ENCODE measurements around the gene MTM1. TPM values are rescaled to one million over a fixed set of nuclear protein-coding genes. Genes with fewer than 3 reads are reported as not detected.
A peak's percentile ranks its signal among the peaks of the same experiment; 100 is the strongest.

Gene MTM1
- total RNA-seq, 1 experiment from 2014 or later: 15.8 TPM

GRCh38 chrX:150533863-150534262, 34.6 kb upstream of the MTM1 start:
- Histone ChIP-seq H3K4me1 (ENCODE audit: low read length) (peaks cover 15% of the 10 kb centered on the region), H3K9me2 (replicated peaks; ENCODE audit: insufficient read depth, low read length) (no peaks in the 10 kb centered on the region), H3K27ac (ENCODE audit: low read length) (no peak overlapping the region), H3K79me2 (ENCODE audit: low read length) (no peaks in the 10 kb centered on the region), H3K36me3 (ENCODE audit: insufficient read depth, low read length) (no peaks in the 10 kb centered on the region), H2AFZ (ENCODE audit: low read length) (no peak overlapping the region), H4K20me1 (ENCODE audit: insufficient read depth, low read depth, low read length) (no peaks in the 10 kb centered on the region), H3K4me3 (ENCODE audit: low read length) (no peak overlapping the region), H3K4me2 (ENCODE audit: low read depth, low read length, poor library complexity, severe bottlenecking) (no peak overlapping the region), H3K9ac (ENCODE audit: low read length) (no peak overlapping the region), H3K27me3 (ENCODE audit: low read length) (no peaks in the 10 kb centered on the region; the same call in 1 of the 2 replicates), H3K9me3 (ENCODE audit: low read length) (no peaks in the 10 kb centered on the region)
- DNase-seq: no peak

GRCh38 chrX:150536455-150537116, 31.8 kb upstream of the MTM1 start:
- Histone ChIP-seq H3K27me3 (ENCODE audit: low read length) (no peaks in the 10 kb centered on the region; the same call in 1 of the 2 replicates), H3K4me2 (ENCODE audit: low read depth, low read length, poor library complexity, severe bottlenecking) (no peak overlapping the region), H3K9me3 (ENCODE audit: low read length) (no peaks in the 10 kb centered on the region), H3K79me2 (ENCODE audit: low read length) (no peaks in the 10 kb centered on the region), H3K27ac (ENCODE audit: low read length) (no peak overlapping the region), H3K36me3 (ENCODE audit: insufficient read depth, low read length) (no peaks in the 10 kb centered on the region), H3K9me2 (replicated peaks; ENCODE audit: insufficient read depth, low read length) (no peaks in the 10 kb centered on the region), H3K4me1 (ENCODE audit: low read length) (peaks cover 15% of the 10 kb centered on the region), H3K9ac (ENCODE audit: low read length) (no peak overlapping the region), H4K20me1 (ENCODE audit: insufficient read depth, low read depth, low read length) (no peaks in the 10 kb centered on the region), H3K4me3 (ENCODE audit: low read length) (no peak overlapping the region), H2AFZ (ENCODE audit: low read length) (no peak overlapping the region)
- DNase-seq: peak; percentile 72

GRCh38 chrX:150537851-150538250, 30.6 kb upstream of the MTM1 start:
- Histone ChIP-seq H3K9ac (ENCODE audit: low read length) (no peak overlapping the region), H3K9me3 (ENCODE audit: low read length) (no peaks in the 10 kb centered on the region), H2AFZ (ENCODE audit: low read length) (no peak overlapping the region), H3K79me2 (ENCODE audit: low read length) (no peaks in the 10 kb centered on the region), H3K27me3 (ENCODE audit: low read length) (no peaks in the 10 kb centered on the region; the same call in 1 of the 2 replicates), H4K20me1 (ENCODE audit: insufficient read depth, low read depth, low read length) (no peaks in the 10 kb centered on the region), H3K4me1 (ENCODE audit: low read length) (peaks cover 18% of the 10 kb centered on the region), H3K27ac (ENCODE audit: low read length) (no peak overlapping the region), H3K4me2 (ENCODE audit: low read depth, low read length, poor library complexity, severe bottlenecking) (no peak overlapping the region), H3K36me3 (ENCODE audit: insufficient read depth, low read length) (no peaks in the 10 kb centered on the region), H3K4me3 (ENCODE audit: low read length) (no peak overlapping the region), H3K9me2 (replicated peaks; ENCODE audit: insufficient read depth, low read length) (no peaks in the 10 kb centered on the region)
- DNase-seq: no peak

GRCh38 chrX:150540965-150541364, 27.5 kb upstream of the MTM1 start:
- Histone ChIP-seq H3K9me2 (replicated peaks; ENCODE audit: insufficient read depth, low read length) (no peaks in the 10 kb centered on the region), H3K4me3 (ENCODE audit: low read length) (no peak overlapping the region), H3K4me1 (ENCODE audit: low read length) (peaks cover 30% of the 10 kb centered on the region), H3K27me3 (ENCODE audit: low read length) (no peaks in the 10 kb centered on the region; the same call in 1 of the 2 replicates), H3K36me3 (ENCODE audit: insufficient read depth, low read length) (no peaks in the 10 kb centered on the region), H3K27ac (ENCODE audit: low read length) (no peak overlapping the region), H3K4me2 (ENCODE audit: low read depth, low read length, poor library complexity, severe bottlenecking) (no peak overlapping the region), H3K9me3 (ENCODE audit: low read length) (no peaks in the 10 kb centered on the region), H3K79me2 (ENCODE audit: low read length) (no peaks in the 10 kb centered on the region), H4K20me1 (ENCODE audit: insufficient read depth, low read depth, low read length) (no peaks in the 10 kb centered on the region), H2AFZ (ENCODE audit: low read length) (no peak overlapping the region), H3K9ac (ENCODE audit: low read length) (no peak overlapping the region)
- DNase-seq: no peak

GRCh38 chrX:150542846-150543229, 25.6 kb upstream of the MTM1 start:
- Histone ChIP-seq H3K4me3 (ENCODE audit: low read length) (no peak overlapping the region), H4K20me1 (ENCODE audit: insufficient read depth, low read depth, low read length) (no peaks in the 10 kb centered on the region), H3K9me2 (replicated peaks; ENCODE audit: insufficient read depth, low read length) (no peaks in the 10 kb centered on the region), H3K4me1 (ENCODE audit: low read length) (peaks cover 33% of the 10 kb centered on the region), H3K9ac (ENCODE audit: low read length) (no peak overlapping the region), H3K9me3 (ENCODE audit: low read length) (no peaks in the 10 kb centered on the region), H3K36me3 (ENCODE audit: insufficient read depth, low read length) (no peaks in the 10 kb centered on the region), H3K79me2 (ENCODE audit: low read length) (no peaks in the 10 kb centered on the region), H3K4me2 (ENCODE audit: low read depth, low read length, poor library complexity, severe bottlenecking) (no peak overlapping the region), H3K27me3 (ENCODE audit: low read length) (no peaks in the 10 kb centered on the region; the same call in 1 of the 2 replicates), H2AFZ (ENCODE audit: low read length) (no peak overlapping the region), H3K27ac (ENCODE audit: low read length) (no peak overlapping the region)
- no peak for DNase-seq

- Histone ChIP-seq H3K9me3 (ENCODE audit: low read length) (no peaks in the 10 kb centered on the region), H3K9ac (ENCODE audit: low read length) (0 out of 2 replicates have a peak overlapping the region, but pooled peaks have one; percentile 5), H3K27ac (ENCODE audit: low read length) (no peak overlapping the region), H2AFZ (ENCODE audit: low read length) (no peak overlapping the region), H3K4me2 (ENCODE audit: low read depth, low read length, poor library complexity, severe bottlenecking) (no peak overlapping the region), H4K20me1 (ENCODE audit: insufficient read depth, low read depth, low read length) (no peaks in the 10 kb centered on the region), H3K79me2 (ENCODE audit: low read length) (no peaks in the 10 kb centered on the region), H3K27me3 (ENCODE audit: low read length) (no peaks in the 10 kb centered on the region), H3K4me3 (ENCODE audit: low read length) (no peak overlapping the region), H3K9me2 (replicated peaks; ENCODE audit: insufficient read depth, low read length) (no peaks in the 10 kb centered on the region), H3K36me3 (ENCODE audit: insufficient read depth, low read length) (no peaks in the 10 kb centered on the region), H3K4me1 (ENCODE audit: low read length) (peaks cover 33% of the 10 kb centered on the region)
- peak; percentile 60 for DNase-seq
Observed at GRCh38 chrX:150543230-150544155, 24.9 kb upstream of the MTM1 start.

- no peaks in the 10 kb centered on the region for H3K27me3 ChIP-seq (ENCODE audit: low read length)
- H4K20me1 ChIP-seq (ENCODE audit: insufficient read depth, low read depth, low read length): no peaks in the 10 kb centered on the region
- no peaks in the 10 kb centered on the region for H3K36me3 ChIP-seq (ENCODE audit: insufficient read depth, low read length)
- peaks cover 33% of the 10 kb centered on the region for H3K4me1 ChIP-seq (ENCODE audit: low read length)
- no peak overlapping the region for H3K4me3 ChIP-seq (ENCODE audit: low read length)
- no peak overlapping the region for H3K27ac ChIP-seq (ENCODE audit: low read length)
- DNase-seq: peak; percentile 78
- no peaks in the 10 kb centered on the region for H3K9me2 ChIP-seq (replicated peaks; ENCODE audit: insufficient read depth, low read length)
- no peak overlapping the region for H2AFZ ChIP-seq (ENCODE audit: low read length)
- no peak overlapping the region for H3K9ac ChIP-seq (ENCODE audit: low read length)
- H3K4me2 ChIP-seq (ENCODE audit: low read depth, low read length, poor library complexity, severe bottlenecking): no peak overlapping the region
- no peaks in the 10 kb centered on the region for H3K79me2 ChIP-seq (ENCODE audit: low read length)
- H3K9me3 ChIP-seq (ENCODE audit: low read length): no peaks in the 10 kb centered on the region
Observed at GRCh38 chrX:150544222-150544787, 24.1 kb upstream of the MTM1 start.

All from Karpas-422 (cell line).